H1 (cell line): Measurements from ENCODE around the gene NPL.

Experiments used
- CTCF ChIP-seq, 3 experiments: IDR thresholded peaks; 1 replicate in 2 of 3; 2 replicates in 1 of 3; pipeline versions ENCODE4 v1.5.1 to v1.6.1; 2011; ENCODE audit warnings: low read length in 3 of 3, mild to moderate bottlenecking in 3 of 3, inconsistent platforms in 2 of 3, low read depth in 1 of 3, moderate library complexity in 1 of 3; ENCODE audit not compliant: insufficient read depth in 1 of 3; ENCODE audit errors: control extremely low read depth in 1 of 3
- EP300 ChIP-seq, 2 experiments: IDR thresholded peaks; 1 replicate in 1 of 2; 2 replicates in 1 of 2; pipeline ENCODE4 v1.6.1; 2011 to 2012; ENCODE audit warnings: low read depth in 2 of 2, low read length in 2 of 2, mild to moderate bottlenecking in 2 of 2, borderline replicate concordance in 1 of 2, inconsistent platforms in 1 of 2, moderate library complexity in 1 of 2
- EZH2 ChIP-seq: fragments of 200-600 bp; sonication (generic); IDR thresholded peaks from 2 replicates; pipeline ENCODE4 v1.7.1; 2012; ENCODE audit warnings: low read depth, mild to moderate bottlenecking, moderate library complexity, low read length, inconsistent platforms; ENCODE audit not compliant: severe bottlenecking
- HDAC2 ChIP-seq, 2 experiments: fragments of 300-600 bp in 1 of 2; sonication (generic) in 1 of 2; IDR thresholded peaks; 2 replicates each; pipeline ENCODE4 v1.6.1; 2011 to 2012; ENCODE audit warnings: low read depth in 2 of 2, low read length in 2 of 2, mild to moderate bottlenecking in 2 of 2, moderate library complexity in 2 of 2, borderline replicate concordance in 1 of 2, inconsistent platforms in 1 of 2
- JUN ChIP-seq: IDR thresholded peaks from 2 replicates; pipeline ENCODE4 v1.6.1; 2011; ENCODE audit warnings: low read depth, mild to moderate bottlenecking, improper control_type of control experiment, low read length
- JUND ChIP-seq: IDR thresholded peaks from 2 replicates; pipeline ENCODE4 v1.6.1; 2011; ENCODE audit warnings: mild to moderate bottlenecking, improper control_type of control experiment, low read length
- MAX ChIP-seq: IDR thresholded peaks from 2 replicates; pipeline ENCODE4 v1.6.1; 2012; ENCODE audit warnings: inconsistent platforms
- POLR2A ChIP-seq, 2 experiments: IDR thresholded peaks; 1 replicate in 1 of 2; 2 replicates in 1 of 2; pipeline ENCODE4 v1.6.1; 2011; ENCODE audit warnings: low read depth in 2 of 2, low read length in 2 of 2, mild to moderate bottlenecking in 2 of 2; ENCODE audit errors: control extremely low read depth in 1 of 2
- POLR2AphosphoS5 ChIP-seq: IDR thresholded peaks from 2 replicates; pipeline ENCODE4 v1.6.1; 2011; ENCODE audit warnings: low read depth, low read length
- RAD21 ChIP-seq, 2 experiments: IDR thresholded peaks in 1 of 2; conservative IDR thresholded peaks in 1 of 2; 2 replicates each; pipeline ENCODE4 v1.6.1; 2011; ENCODE audit warnings: low read depth in 2 of 2, low read length in 2 of 2, improper control_type of control experiment in 1 of 2, inconsistent platforms in 1 of 2, mild to moderate bottlenecking in 1 of 2, moderate library complexity in 1 of 2
- SRF ChIP-seq: IDR thresholded peaks from 2 replicates; pipeline ENCODE4 v1.6.1; 2011; ENCODE audit warnings: mild to moderate bottlenecking, low read depth, low read length, moderate library complexity
- ZNF274 ChIP-seq: IDR thresholded peaks from 2 replicates; pipeline ENCODE4 v1.7.0; 2012; ENCODE audit warnings: low read length, borderline replicate concordance; ENCODE audit errors: extremely low read depth

DNA sequence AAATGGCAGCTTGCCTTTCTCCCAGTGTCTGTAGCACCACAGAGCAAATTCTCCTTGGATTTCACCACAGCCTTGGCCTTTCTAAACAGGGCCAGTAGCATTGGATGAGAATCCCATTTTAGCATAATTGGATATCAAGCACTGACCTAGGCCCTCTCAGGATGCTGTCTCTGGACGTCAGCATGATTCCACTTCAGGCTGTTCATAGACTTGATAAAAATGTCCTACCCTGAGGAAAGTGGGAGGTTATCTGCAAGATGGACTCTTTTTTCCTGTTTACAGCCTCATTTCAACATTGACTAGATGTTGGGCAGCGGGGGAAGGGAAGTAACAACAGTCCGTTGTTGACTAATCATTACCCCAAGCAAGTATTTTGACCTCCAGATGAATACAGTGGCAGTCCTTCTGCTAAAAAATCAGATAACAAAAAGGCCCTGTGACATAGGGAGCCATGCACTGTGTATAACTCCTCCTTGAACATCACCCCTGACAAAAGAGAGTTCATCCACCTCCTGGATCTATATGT, 5.2 kb downstream of the NPL start:
- TF ChIP-seq CTCF (IDR thresholded peaks at IDR 0.05; ENCODE audit: control extremely low read depth in 1 of 3, insufficient read depth in 1 of 3, low read depth in 1 of 3, low read length in 3 of 3) (no peak), JUND (no peak), EZH2 (no peak), HDAC2 (IDR thresholded peaks at IDR 0.05; ENCODE audit: borderline replicate concordance in 1 of 2, low read depth in 2 of 2, low read length in 2 of 2) (no peak), EP300 (IDR thresholded peaks at IDR 0.05; ENCODE audit: borderline replicate concordance in 1 of 2, low read depth in 2 of 2, low read length in 2 of 2) (no peak), JUN (no peak), SRF (no peak), RAD21 (IDR thresholded peaks at IDR 0.05 in 1 of 2, conservative IDR thresholded peaks at IDR 0.05 in 1 of 2; ENCODE audit: low read depth in 2 of 2, low read length in 2 of 2) (no peak), POLR2AphosphoS5 (no peak), MAX (no peak), POLR2A (IDR thresholded peaks at IDR 0.05; ENCODE audit: control extremely low read depth in 1 of 2, low read depth in 2 of 2, low read length in 2 of 2) (no peak), ZNF274 (no peak)
